Measurements from ENCODE around the gene TRPC4AP.

GRCh38 chr20:34980543-34981233, 111.9 kb downstream of the TRPC4AP start:
- TF ChIP-seq CTCF (conservative IDR thresholded peaks at IDR 0.05; ENCODE audit: low read length), result no peak
- TF ChIP-seq EZH2phosphoT487 (IDR thresholded peaks at IDR 0.05; ENCODE audit: borderline replicate concordance, low read depth, low read length), result no peak

Data from OCI-LY7 (cell line).